SK-N-SH (cell line): ENCODE data around the gene TBC1D13. TPM values are rescaled to one million over a fixed set of nuclear protein-coding genes. Genes with fewer than 3 reads are reported as not detected.

ENCODE experiments used
- CTCF ChIA-PET: fragments of 300-600, 350-600 bp; formaldehyde crosslinking; extraction: SDS; loops from one replicate; lab custom pipeline; 2021; lab: Yijun Ruan, JAX
- POLR2A ChIA-PET: fragments of 350-600 bp; sonication (Branson Sonifier 250); formaldehyde crosslinking; extraction: SDS; loops from one replicate; lab custom pipeline; 2020; ENCODE audit warnings: antibody characterized with exemption, inconsistent platforms; lab: Yijun Ruan, JAX
- DNase-seq: peaks from one replicate; pipeline ENCODE4 v3.0.0; 2012
- H2AFZ ChIP-seq: fragments of 200-600 bp; sonication (generic); 2 replicates; pipeline ENCODE4 v1.8.1; 2016; ENCODE audit warnings: antibody characterized with exemption, mild to moderate bottlenecking, low read depth
- H3F3A ChIP-seq: fragments of 200-600 bp; sonication (generic); replicated peaks from 2 replicates; pipeline ENCODE3; 2016; ENCODE audit warnings: antibody characterized with exemption, mild to moderate bottlenecking; ENCODE audit not compliant: insufficient read depth
- H3K27ac ChIP-seq, 2 experiments: fragments of 200-500 bp in 1 of 2; fragments of 200-600 bp in 1 of 2; sonication (Bioruptor generic) in 1 of 2; sonication (generic), shearing (Covaris generic) in 1 of 2; 2 replicates each; pipeline versions ENCODE4 v1.5.1 to v1.6.1; 2014 to 2016; ENCODE audit warnings: low read depth in 2 of 2, inconsistent platforms in 1 of 2, low read length in 1 of 2, mild to moderate bottlenecking in 1 of 2, mixed read lengths in 1 of 2
- H3K27me3 ChIP-seq: fragments of 200-600 bp; sonication (generic), shearing (Covaris generic); 2 replicates; pipeline ENCODE4 v1.6.1; 2016; ENCODE audit warnings: mixed run types; ENCODE audit not compliant: insufficient read depth
- H3K36me3 ChIP-seq, 2 experiments: fragments of 200-500 bp in 1 of 2; fragments of 200-600 bp in 1 of 2; sonication (Bioruptor generic) in 1 of 2; sonication (generic) in 1 of 2; replicated peaks in 1 of 2; 2 replicates each; pipeline versions ENCODE3 to v1.5.1; 2014 to 2016; ENCODE audit warnings: low read length in 1 of 2, mild to moderate bottlenecking in 1 of 2; ENCODE audit not compliant: insufficient read depth in 2 of 2, control insufficient read depth in 1 of 2
- H3K4me1 ChIP-seq, 2 experiments: fragments of 200-500 bp in 1 of 2; fragments of 200-600 bp in 1 of 2; sonication (Bioruptor generic) in 1 of 2; sonication (generic), shearing (Covaris generic) in 1 of 2; 2 replicates each; pipeline versions ENCODE4 v1.5.1 to v1.6.1; 2014 to 2016; ENCODE audit warnings: low read depth in 1 of 2, low read length in 1 of 2, mixed run types in 1 of 2; ENCODE audit not compliant: insufficient read depth in 2 of 2, control insufficient read depth in 1 of 2
- H3K4me2 ChIP-seq: fragments of 200-600 bp; sonication (generic), shearing (Covaris generic); 2 replicates; pipeline ENCODE4 v1.6.1; 2017; ENCODE audit warnings: mixed run types
- H3K4me3 ChIP-seq, 2 experiments: fragments of 200-500 bp in 1 of 2; fragments of 200-600 bp in 1 of 2; sonication (Bioruptor generic) in 1 of 2; sonication (generic), shearing (Covaris generic) in 1 of 2; 2 replicates each; pipeline versions ENCODE4 v1.5.1 to v1.8.1; 2014 to 2016; ENCODE audit warnings: low read depth in 2 of 2, inconsistent platforms in 1 of 2, low read length in 1 of 2, mild to moderate bottlenecking in 1 of 2, mixed read lengths in 1 of 2, moderate library complexity in 1 of 2
- H3K79me2 ChIP-seq: fragments of 200-600 bp; sonication (generic); 2 replicates; pipeline ENCODE4 v1.8.1; 2017; ENCODE audit warnings: mild to moderate bottlenecking; ENCODE audit not compliant: insufficient read depth
- H3K9ac ChIP-seq: fragments of 200-600 bp; sonication (generic); 2 replicates; pipeline ENCODE4 v1.6.1; 2017; ENCODE audit warnings: mixed run types
- H3K9me2 ChIP-seq: fragments of 200-600 bp; sonication (generic); 2 replicates; pipeline ENCODE4 v1.6.1; 2017; ENCODE audit warnings: mixed run types
- H3K9me3 ChIP-seq: fragments of 200-600 bp; sonication (generic); 2 replicates; pipeline ENCODE4 v1.6.1; 2017; ENCODE audit warnings: mixed run types, mild to moderate bottlenecking, moderate library complexity
- H4K20me1 ChIP-seq: fragments of 200-600 bp; sonication (generic); 2 replicates; pipeline ENCODE4 v1.6.1; 2017; ENCODE audit warnings: mild to moderate bottlenecking, mixed run types; ENCODE audit not compliant: insufficient read depth
- CHD2 ChIP-seq: fragments of 150-350 bp; IDR thresholded peaks from 2 replicates; pipeline ENCODE4 v1.6.1; 2018; ENCODE audit warnings: low read length; ENCODE audit not compliant: partially characterized antibody
- EP300 ChIP-seq, 2 experiments: IDR thresholded peaks; 2 replicates each; pipeline versions ENCODE4 v1.4.0 to v1.6.1; 2012; ENCODE audit warnings: borderline replicate concordance in 1 of 2, low read depth in 1 of 2, low read length in 1 of 2
- FOSL2 ChIP-seq: IDR thresholded peaks from 2 replicates; pipeline ENCODE4 v1.4.0; 2012; ENCODE audit warnings: low read depth, mild to moderate bottlenecking, moderate library complexity, borderline replicate concordance
- JUND ChIP-seq: IDR thresholded peaks from 2 replicates; pipeline ENCODE4 v1.4.0; 2012
- MAX ChIP-seq: IDR thresholded peaks from 2 replicates; pipeline ENCODE4 v1.4.0; 2012; ENCODE audit warnings: low read depth
- NRF1 ChIP-seq: IDR thresholded peaks from 2 replicates; pipeline ENCODE4 v1.6.1; 2012; ENCODE audit warnings: low read depth, mild to moderate bottlenecking, low read length
- RCOR1 ChIP-seq: fragments of 150-350 bp; IDR thresholded peaks from 2 replicates; pipeline ENCODE4 v1.6.1; 2017; ENCODE audit warnings: antibody characterized with exemption, low read length
- SMC3 ChIP-seq: IDR thresholded peaks from 2 replicates; pipeline ENCODE4 v1.6.1; 2012; ENCODE audit warnings: low read depth, low read length, improper control_type of control experiment
- TAF1 ChIP-seq: IDR thresholded peaks from 2 replicates; pipeline ENCODE4 v1.6.1; 2012; ENCODE audit warnings: low read depth, mild to moderate bottlenecking, low read length, moderate library complexity, borderline replicate concordance
- TCF12 ChIP-seq: IDR thresholded peaks from 2 replicates; pipeline ENCODE4 v1.4.0; 2012
- TEAD4 ChIP-seq: IDR thresholded peaks from 2 replicates; pipeline ENCODE4 v1.4.0; 2012; ENCODE audit warnings: mild to moderate bottlenecking, borderline replicate concordance; ENCODE audit not compliant: insufficient read depth
- USF1 ChIP-seq: IDR thresholded peaks from 2 replicates; pipeline ENCODE4 v1.4.0; 2012; ENCODE audit warnings: low read depth, borderline replicate concordance
- USF2 ChIP-seq: fragments of 150-350 bp; IDR thresholded peaks from 2 replicates; pipeline ENCODE4 v1.6.1; 2017; ENCODE audit warnings: antibody characterized with exemption, low read length, low read depth, borderline replicate concordance
- YY1 ChIP-seq: IDR thresholded peaks from 2 replicates; pipeline ENCODE4 v1.4.0; 2012; ENCODE audit warnings: low read depth, mild to moderate bottlenecking
- WGBS: methylation state at CpG from one replicate; pipeline ENCODE4 v1.1.6; 2017; ENCODE audit warnings: low lambda C conversion rate; 5-methylcytosine and 5-hydroxymethylcytosine counted together
- polyA plus RNA-seq, 3 experiments: library from polyadenylated mRNA; depleted of rRNA; stranded (reverse); fragments of >200 nt; gene quantifications; 2 replicates each; pipeline ENCODE4 v1.2.3, GENCODE V29; 2012
- TF ChIP-seq, protein P1 (sequence below): IDR thresholded peaks from 2 replicates; pipeline ENCODE4; 2012

Gene TBC1D13
- polyA plus RNA-seq, 1 of the 3 experiments (the other 2 are of a cell fraction): 19.1 TPM

- H3K9me2 ChIP-seq: no peaks in the 10 kb centered on the region
- H2AFZ ChIP-seq: no peak overlapping the region
- H3K27ac ChIP-seq: no peak overlapping the region
Measured at GRCh38 chr9:128753627-128754026, 33.4 kb upstream of the TBC1D13 start.

DNA sequence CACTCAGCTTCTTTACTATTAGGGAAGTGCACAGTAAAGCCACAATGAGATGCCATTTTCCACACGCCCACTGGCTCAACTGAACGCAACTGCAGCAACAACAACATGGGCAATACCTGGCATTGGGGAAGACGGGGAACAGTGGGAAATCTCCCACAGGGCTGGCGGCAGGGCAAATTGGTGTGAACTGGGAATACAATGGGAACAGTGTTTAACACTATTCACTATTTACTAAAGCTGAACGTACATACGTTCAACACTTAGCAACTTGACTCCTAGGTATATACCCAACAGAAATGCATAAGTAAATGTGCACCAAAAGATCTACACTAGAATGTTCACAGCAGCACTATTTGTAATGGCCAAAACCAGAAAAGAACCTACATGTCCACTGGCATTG, 29.5 kb upstream of the TBC1D13 start:
- no peak overlapping the region for H3K9ac ChIP-seq
- H3K27ac ChIP-seq: no peak overlapping the region
- H3K4me1 ChIP-seq: no peaks in the 10 kb centered on the region
- no peak for DNase-seq
- no peaks in the 10 kb centered on the region for H3K9me3 ChIP-seq
- H3K4me2 ChIP-seq: no peak overlapping the region
- 96% methylated on average over 6 of the region's 6 CpGs for WGBS
- no peaks in the 10 kb centered on the region for H3K27me3 ChIP-seq
- H3K79me2 ChIP-seq: peaks cover 5% of the 10 kb centered on the region; the same call in 1 of the 2 replicates
- ChIA-PET POLR2A (no interaction called here), CTCF (interaction anchor here (1.5 kb wide), 1 partner anchor 61 kb away, joined by 6 read pairs; the partner anchor contains the start of gene ENDOG)
- peaks cover 0 to 1% of the 10 kb centered on the region in 2 experiments for H3K36me3 ChIP-seq
- no peak overlapping the region for H3K4me3 ChIP-seq
- TF ChIP-seq FOSL2 (no peak), MAX (no peak), TCF12 (no peak), JUND (no peak), YY1 (no peak), TAF1 (no peak)
- TF ChIP-seq, protein P1, sequence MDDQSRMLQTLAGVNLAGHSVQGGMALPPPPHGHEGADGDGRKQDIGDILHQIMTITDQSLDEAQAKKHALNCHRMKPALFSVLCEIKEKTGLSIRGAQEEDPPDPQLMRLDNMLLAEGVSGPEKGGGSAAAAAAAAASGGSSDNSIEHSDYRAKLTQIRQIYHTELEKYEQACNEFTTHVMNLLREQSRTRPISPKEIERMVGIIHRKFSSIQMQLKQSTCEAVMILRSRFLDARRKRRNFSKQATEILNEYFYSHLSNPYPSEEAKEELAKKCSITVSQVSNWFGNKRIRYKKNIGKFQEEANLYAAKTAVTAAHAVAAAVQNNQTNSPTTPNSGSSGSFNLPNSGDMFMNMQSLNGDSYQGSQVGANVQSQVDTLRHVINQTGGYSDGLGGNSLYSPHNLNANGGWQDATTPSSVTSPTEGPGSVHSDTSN: no peak
- H3K9me2 ChIP-seq: no peaks in the 10 kb centered on the region
- H3F3A ChIP-seq: no peaks in the 10 kb centered on the region
- H4K20me1 ChIP-seq: no peaks in the 10 kb centered on the region
- H2AFZ ChIP-seq: no peak overlapping the region

More at GRCh38 chr9:128753627-128754026, 33.4 kb upstream of the TBC1D13 start:
- ChIA-PET CTCF (interaction anchor here (1.1 kb wide), 1 partner anchor 126 kb away, joined by 3 read pairs; no protein-coding TSS in a partner anchor), POLR2A (no interaction called here)
- Histone ChIP-seq H3K36me3 (peaks cover 0 to 3% of the 10 kb centered on the region in 2 experiments), H3K4me1 (no peaks in the 10 kb centered on the region), H4K20me1 (no peaks in the 10 kb centered on the region), H3K27me3 (no peaks in the 10 kb centered on the region), H3K9me3 (no peaks in the 10 kb centered on the region), H3K79me2 (no peaks in the 10 kb centered on the region), H3F3A (no peaks in the 10 kb centered on the region), H3K9ac (no peak overlapping the region), H3K4me2 (no peak overlapping the region), H3K4me3 (no peak overlapping the region)
- TF ChIP-seq EP300 (IDR thresholded peaks at IDR 0.05; ENCODE audit: borderline replicate concordance in 1 of 2, low read depth in 1 of 2, low read length in 1 of 2) (no peak), USF2 (no peak), SMC3 (no peak), TEAD4 (no peak), YY1 (no peak), USF1 (no peak), RCOR1 (no peak), TAF1 (no peak), TCF12 (no peak), NRF1 (no peak), CHD2 (no peak)
- TF ChIP-seq, protein P1: no peak
- 94% methylated on average over 5 of the region's 16 CpGs for whole genome bisulfite sequencing
- DNase-seq: no peak
